GM21528 (cell line): ENCODE data around the gene SEC22C.
"Not testable (repeated sequence)": the region's sequence is repeated elsewhere in the genome, so short reads cannot be mapped to it uniquely, and the experiment has no call there.

Experiments
- ATAC-seq: cut with Tn5 transposase; IDR thresholded peaks from one replicate; pipeline ENCODE4 v1.9.1; 2021; ENCODE audit warnings: mild to moderate bottlenecking, moderate library complexity; ENCODE audit not compliant: unreplicated experiment, low FRiP score

The SEC22C gene

GRCh38 chr3:42582474-42583070, 805 bp upstream of the SEC22C start:
- ATAC-seq, result no peak

- ATAC-seq, result no peak
Measured at GRCh38 chr3:42581400-42581708, 413 bp downstream of the SEC22C start.

GRCh38 chr3:42579346-42579745, 2.4 kb downstream of the SEC22C start:
- not testable (repeated sequence) for ATAC-seq

GRCh38 chr3:42578054-42578453, 3.7 kb downstream of the SEC22C start:
- ATAC-seq, result no peak

- no peak for ATAC-seq
Measured at GRCh38 chr3:42575137-42575741, 6.5 kb downstream of the SEC22C start.

GRCh38 chr3:42572278-42572677, 9.5 kb downstream of the SEC22C start:
- no peak for ATAC-seq

- ATAC-seq, result no peak
Measured at GRCh38 chr3:42569593-42570142, 12.1 kb downstream of the SEC22C start.

- ATAC-seq, result no peak
Measured at GRCh38 chr3:42562047-42562907, 19.5 kb downstream of the SEC22C start.

GRCh38 chr3:42557854-42558253, 23.9 kb downstream of the SEC22C start:
- no peak for ATAC-seq

- not testable (repeated sequence) for ATAC-seq
Measured at GRCh38 chr3:42556817-42557216, 24.9 kb downstream of the SEC22C start.

GRCh38 chr3:42556089-42556632, 25.6 kb downstream of the SEC22C start:
- ATAC-seq, result no peak

GRCh38 chr3:42552830-42553229, 28.9 kb downstream of the SEC22C start:
- ATAC-seq, result no peak

- no peak for ATAC-seq
Measured at GRCh38 chr3:42550250-42550649, 31.5 kb downstream of the SEC22C start.

GRCh38 chr3:42549131-42549530, 32.6 kb downstream of the SEC22C start:
- no peak for ATAC-seq

- no peak for ATAC-seq
Measured at GRCh38 chr3:42547401-42547945, 34.3 kb downstream of the SEC22C start.

- ATAC-seq, result no peak
Measured at GRCh38 chr3:42546691-42547213, 35.0 kb downstream of the SEC22C start.

- ATAC-seq, result no peak
Measured at GRCh38 chr3:42545284-42545900, 36.4 kb downstream of the SEC22C start.

- no peak for ATAC-seq
Measured at GRCh38 chr3:42544492-42545283, 37.1 kb downstream of the SEC22C start.

GRCh38 chr3:42541079-42541478, 40.7 kb downstream of the SEC22C start:
- ATAC-seq, result no peak
